Nephron (organoid): ENCODE data around the gene MGRN1.
"Not testable (repeated sequence)": the region's sequence is repeated elsewhere in the genome, so short reads cannot be mapped to it uniquely, and the experiment has no call there.

Experiments
- H3K27ac Mint-ChIP-seq, 3 experiments: 2 replicates each; pipeline ENCODE4 v1.8.0; 2020; ENCODE audit warnings: mixed read lengths in 3 of 3, mild to moderate bottlenecking in 2 of 3, moderate library complexity in 1 of 3
- H3K27me3 Mint-ChIP-seq: 2 replicates; pipeline ENCODE4 v1.8.0; 2021; ENCODE audit warnings: low read depth, mild to moderate bottlenecking, moderate library complexity, mixed read lengths
- H3K36me3 Mint-ChIP-seq: 2 replicates; pipeline ENCODE4 v1.8.0; 2020; ENCODE audit warnings: low read depth, mixed read lengths
- H3K4me1 Mint-ChIP-seq: 2 replicates; pipeline ENCODE4 v1.8.0; 2020; ENCODE audit warnings: mixed read lengths
- H3K4me3 Mint-ChIP-seq, 3 experiments: 2 replicates each; pipeline ENCODE4 v1.8.0; 2020; ENCODE audit warnings: mild to moderate bottlenecking in 3 of 3, mixed read lengths in 3 of 3, moderate library complexity in 2 of 3
- H3K9me3 Mint-ChIP-seq: 2 replicates; pipeline ENCODE4 v1.8.0; 2020; ENCODE audit warnings: mixed read lengths
- TF ChIP-seq, protein P1 (sequence below), 3 experiments: fragments of 200-600 bp; sonication (generic); IDR thresholded peaks; one replicate each; pipeline ENCODE4 v1.5.0; 2021; ENCODE audit warnings: antibody characterized with exemption in 3 of 3; ENCODE audit not compliant: unreplicated experiment in 3 of 3

MGRN1 gene

DNA sequence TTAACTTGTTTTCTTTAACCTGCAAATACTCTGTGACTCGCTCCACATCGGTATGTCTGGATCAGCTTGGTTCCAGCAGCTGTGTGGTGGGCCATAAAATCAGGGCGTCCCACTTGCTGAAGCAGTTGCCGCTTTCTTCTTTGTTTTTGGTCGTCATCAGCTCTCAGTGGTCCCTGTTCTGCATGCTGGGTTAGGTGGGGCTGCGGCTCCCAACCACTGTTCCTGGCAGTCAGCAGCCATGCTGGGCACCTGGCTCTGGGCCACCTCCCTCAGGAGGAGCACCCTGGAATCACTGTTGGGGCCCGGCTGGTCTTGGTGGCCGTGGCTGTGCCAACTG lies 23.0 kb downstream of the MGRN1 start:
- TF ChIP-seq, protein P1, sequence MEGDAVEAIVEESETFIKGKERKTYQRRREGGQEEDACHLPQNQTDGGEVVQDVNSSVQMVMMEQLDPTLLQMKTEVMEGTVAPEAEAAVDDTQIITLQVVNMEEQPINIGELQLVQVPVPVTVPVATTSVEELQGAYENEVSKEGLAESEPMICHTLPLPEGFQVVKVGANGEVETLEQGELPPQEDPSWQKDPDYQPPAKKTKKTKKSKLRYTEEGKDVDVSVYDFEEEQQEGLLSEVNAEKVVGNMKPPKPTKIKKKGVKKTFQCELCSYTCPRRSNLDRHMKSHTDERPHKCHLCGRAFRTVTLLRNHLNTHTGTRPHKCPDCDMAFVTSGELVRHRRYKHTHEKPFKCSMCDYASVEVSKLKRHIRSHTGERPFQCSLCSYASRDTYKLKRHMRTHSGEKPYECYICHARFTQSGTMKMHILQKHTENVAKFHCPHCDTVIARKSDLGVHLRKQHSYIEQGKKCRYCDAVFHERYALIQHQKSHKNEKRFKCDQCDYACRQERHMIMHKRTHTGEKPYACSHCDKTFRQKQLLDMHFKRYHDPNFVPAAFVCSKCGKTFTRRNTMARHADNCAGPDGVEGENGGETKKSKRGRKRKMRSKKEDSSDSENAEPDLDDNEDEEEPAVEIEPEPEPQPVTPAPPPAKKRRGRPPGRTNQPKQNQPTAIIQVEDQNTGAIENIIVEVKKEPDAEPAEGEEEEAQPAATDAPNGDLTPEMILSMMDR (IDR thresholded peaks at IDR 0.05; ENCODE audit: unreplicated experiment in 3 of 3) = no peak
- no peak overlapping the region for H3K4me3 Mint-ChIP-seq
- peaks cover 39% of the 10 kb centered on the region for H3K36me3 Mint-ChIP-seq
- H3K27ac Mint-ChIP-seq = no peak overlapping the region
- H3K4me1 Mint-ChIP-seq = no peaks in the 10 kb centered on the region
- H3K27me3 Mint-ChIP-seq = no peaks in the 10 kb centered on the region
- peaks cover 6% of the 10 kb centered on the region for H3K9me3 Mint-ChIP-seq

DNA sequence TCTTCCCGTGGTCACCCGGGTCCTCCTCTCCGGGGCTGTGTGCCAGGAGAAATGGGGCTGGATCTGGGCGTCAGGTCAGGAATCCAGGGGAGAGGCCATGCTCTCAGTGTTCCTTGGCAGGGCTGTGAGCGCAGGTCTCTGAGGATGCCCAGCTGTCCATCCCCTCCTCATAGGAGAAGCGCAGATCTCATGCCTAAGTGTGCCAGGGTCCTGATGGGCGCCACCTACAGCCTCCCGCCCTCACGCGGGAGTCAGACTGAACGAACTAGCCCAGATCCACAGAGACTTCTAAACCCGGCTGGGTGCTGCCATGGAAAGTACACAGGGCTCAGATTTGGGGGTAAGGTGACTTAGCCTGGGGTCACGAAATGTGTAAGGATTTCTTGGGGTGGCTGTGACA lies 24.3 kb downstream of the MGRN1 start:
- Mint-ChIP-seq H3K36me3 (peaks cover 45% of the 10 kb centered on the region), H3K4me3 (no peak overlapping the region), H3K4me1 (peaks cover 4% of the 10 kb centered on the region), H3K27ac (no peak overlapping the region), H3K9me3 (peaks cover 6% of the 10 kb centered on the region), H3K27me3 (no peaks in the 10 kb centered on the region)
- TF ChIP-seq, protein P1 (IDR thresholded peaks at IDR 0.05; ENCODE audit: unreplicated experiment in 3 of 3) = no peak

DNA sequence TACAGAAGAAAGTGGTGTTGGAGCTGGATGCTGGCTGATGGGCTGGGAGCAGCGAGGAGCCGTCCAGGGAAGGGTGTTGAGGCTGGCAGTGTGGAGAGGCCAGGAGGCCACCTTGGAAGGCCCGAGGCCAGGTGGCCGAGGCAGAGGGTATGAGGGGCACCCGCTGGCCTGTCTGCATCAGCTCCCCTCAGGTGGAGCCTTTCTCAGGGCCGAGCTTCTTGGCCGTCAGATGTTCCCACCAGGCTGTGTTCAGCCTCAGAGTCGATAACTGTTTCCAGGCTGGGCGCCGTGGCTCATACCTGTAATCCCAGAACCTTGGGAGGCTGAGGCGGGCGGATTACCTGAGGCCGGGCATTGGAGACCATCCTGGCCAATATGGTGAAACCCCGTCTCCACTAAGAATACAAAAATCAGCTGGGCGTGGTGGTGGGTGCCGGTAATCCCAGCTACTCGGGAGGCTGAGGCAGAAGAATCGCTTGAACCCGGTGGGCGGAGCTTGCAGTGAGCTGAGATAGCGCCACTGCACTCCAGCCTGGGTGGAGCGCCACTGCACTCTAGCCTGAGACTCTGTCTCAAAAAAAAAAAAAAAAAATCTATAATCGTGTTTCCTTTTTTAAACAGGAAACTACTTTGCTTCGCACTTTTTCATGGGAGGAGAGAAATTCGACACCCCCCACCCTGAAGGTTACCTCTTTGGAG lies 25.3 kb downstream of the MGRN1 start:
- H3K27me3 Mint-ChIP-seq = no peaks in the 10 kb centered on the region
- H3K9me3 Mint-ChIP-seq = peaks cover 6% of the 10 kb centered on the region
- H3K4me3 Mint-ChIP-seq = no peak overlapping the region
- TF ChIP-seq, protein P1 (IDR thresholded peaks at IDR 0.05; ENCODE audit: unreplicated experiment in 3 of 3) = no peak
- peak overlapping the region in 1 of 3 experiments; percentile 30 for H3K27ac Mint-ChIP-seq
- peaks cover 4% of the 10 kb centered on the region for H3K4me1 Mint-ChIP-seq
- peaks cover 45% of the 10 kb centered on the region for H3K36me3 Mint-ChIP-seq

DNA sequence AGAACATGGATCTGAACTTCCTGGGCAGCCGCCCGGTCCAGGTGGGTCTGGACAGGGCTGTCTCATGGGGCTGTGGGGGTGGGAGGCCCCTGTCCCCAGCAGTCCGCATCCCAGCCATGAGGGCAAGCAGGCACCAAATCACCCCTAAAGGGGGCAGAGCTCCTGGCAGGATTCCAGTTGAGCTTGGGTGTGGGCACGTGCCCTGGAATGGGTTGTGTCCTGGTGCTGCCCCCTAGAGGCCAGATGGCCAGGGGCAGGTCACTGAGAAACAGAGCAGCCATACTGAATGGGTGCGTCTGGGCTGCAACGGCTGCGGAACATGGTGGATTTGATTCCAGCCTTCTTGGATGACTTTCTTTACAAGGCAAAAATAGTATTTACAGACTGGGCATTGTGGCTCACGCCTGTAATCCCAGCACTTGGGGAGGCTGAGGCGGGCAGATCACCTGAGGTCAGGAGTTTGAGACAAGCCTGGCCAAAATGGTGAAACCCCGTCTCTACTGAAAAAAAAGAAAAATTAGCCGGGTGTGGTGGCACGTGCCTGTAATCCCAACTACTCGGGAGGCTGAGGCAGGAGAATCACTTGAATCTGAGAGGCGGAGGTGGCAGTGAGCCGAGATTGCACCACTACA lies 25.9 kb downstream of the MGRN1 start:
- not testable (repeated sequence) for H3K9me3 Mint-ChIP-seq, H3K27me3 Mint-ChIP-seq, H3K27ac Mint-ChIP-seq, H3K4me1 Mint-ChIP-seq, H3K4me3 Mint-ChIP-seq
- peaks cover 40% of the 10 kb centered on the region for H3K36me3 Mint-ChIP-seq
- TF ChIP-seq, protein P1 (IDR thresholded peaks at IDR 0.05; ENCODE audit: unreplicated experiment in 3 of 3) = peak in 2 of 3 experiments; percentile 45 to 54

DNA sequence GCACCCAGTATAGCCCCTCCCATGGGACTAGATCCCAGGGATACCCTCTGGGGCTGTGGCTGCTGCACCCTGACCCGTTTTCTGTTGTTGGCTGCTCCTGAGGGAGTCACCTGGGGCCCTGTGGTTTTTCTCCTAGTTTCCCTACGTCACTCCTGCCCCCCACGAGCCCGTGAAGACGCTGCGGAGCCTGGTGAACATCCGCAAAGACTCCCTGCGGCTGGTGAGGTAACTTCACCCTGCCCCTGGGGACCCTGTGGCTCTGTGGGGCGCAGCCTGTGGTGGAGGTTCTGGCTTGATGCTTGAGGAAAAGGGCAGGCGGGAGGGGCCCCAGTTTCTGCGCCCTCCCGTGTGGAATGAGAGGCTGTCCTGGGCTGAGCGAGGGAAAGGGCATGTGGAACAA lies 27.2 kb downstream of the MGRN1 start:
- Mint-ChIP-seq H3K36me3 (peaks cover 41% of the 10 kb centered on the region), H3K4me1 (peaks cover 4% of the 10 kb centered on the region), H3K4me3 (no peak overlapping the region), H3K27ac (no peak overlapping the region), H3K9me3 (peaks cover 6% of the 10 kb centered on the region), H3K27me3 (no peaks in the 10 kb centered on the region)
- TF ChIP-seq, protein P1 (IDR thresholded peaks at IDR 0.05; ENCODE audit: unreplicated experiment in 3 of 3) = no peak

DNA sequence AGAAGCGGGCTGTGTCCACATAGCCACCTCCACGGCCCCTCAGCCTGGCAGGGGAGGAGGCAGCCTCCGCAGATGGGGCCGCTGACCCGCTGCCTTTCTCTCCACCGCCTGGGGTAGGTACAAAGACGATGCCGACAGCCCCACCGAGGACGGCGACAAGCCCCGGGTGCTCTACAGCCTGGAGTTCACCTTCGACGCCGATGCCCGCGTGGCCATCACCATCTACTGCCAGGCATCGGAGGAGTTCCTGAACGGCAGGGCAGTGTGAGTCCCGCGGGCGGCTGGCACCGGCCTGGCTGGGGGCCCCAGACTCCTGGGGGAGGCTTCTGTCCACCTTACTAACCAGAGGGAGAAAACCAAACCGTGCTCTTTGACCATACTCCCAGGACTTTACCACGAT lies 27.9 kb downstream of the MGRN1 start:
- Mint-ChIP-seq H3K27me3 (no peaks in the 10 kb centered on the region), H3K27ac (peak overlapping the region in 1 of 3 experiments; percentile 85), H3K36me3 (peaks cover 37% of the 10 kb centered on the region), H3K4me3 (no peak overlapping the region), H3K9me3 (peaks cover 6% of the 10 kb centered on the region), H3K4me1 (peaks cover 4% of the 10 kb centered on the region)
- TF ChIP-seq, protein P1 (IDR thresholded peaks at IDR 0.05; ENCODE audit: unreplicated experiment in 3 of 3) = no peak
